Esophagus muscularis mucosa (tissue), 3 donors: ENCODE results near the gene ALG2.

Source experiments
- POLR2A ChIP-seq: fragments of 450-650 bp; IDR thresholded peaks from one replicate; pipeline ENCODE4 v1.6.1; 2017; ENCODE audit warnings: antibody characterized with exemption, moderate library complexity, mild to moderate bottlenecking, low read depth
- TF ChIP-seq, protein P1 (sequence below), 3 experiments: fragments of 200-600 bp in 2 of 3; fragments of 450-650 bp in 1 of 3; sonication (generic) in 2 of 3; IDR thresholded peaks; one replicate each; pipeline ENCODE4 v1.5.1; 2017 to 2019; ENCODE audit warnings: antibody characterized with exemption in 3 of 3, mild to moderate bottlenecking in 2 of 3, moderate library complexity in 1 of 3

DNA sequence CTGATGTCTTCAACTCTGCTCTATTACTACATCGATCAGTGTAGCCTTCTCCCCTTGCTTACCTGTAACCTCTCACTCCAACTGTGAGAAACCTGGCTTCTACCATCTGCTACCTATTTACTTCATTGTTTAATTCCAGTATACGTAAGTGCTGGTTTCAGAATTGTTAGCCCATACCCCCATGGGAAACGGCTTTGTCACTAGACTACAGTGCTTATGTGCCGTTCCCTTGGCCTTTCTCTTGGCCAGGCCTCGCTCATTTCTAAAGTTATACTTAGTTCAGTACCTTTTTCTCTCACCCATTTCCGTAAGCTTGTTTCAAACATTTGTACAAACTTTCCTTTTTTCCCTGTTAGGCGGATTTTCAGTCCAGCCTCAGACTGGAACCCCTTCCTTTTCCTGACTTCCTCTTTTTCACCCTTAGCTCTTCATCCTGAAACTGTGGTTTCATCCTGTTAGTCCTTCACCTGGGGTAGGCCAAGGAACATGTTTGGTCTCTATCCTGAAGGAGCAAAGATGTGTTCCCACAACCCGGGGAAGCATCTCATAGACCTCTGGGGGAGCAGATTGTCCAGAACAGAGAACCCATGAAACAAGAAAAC, 21.7 kb downstream of the ALG2 start:
- TF ChIP-seq, protein P1, sequence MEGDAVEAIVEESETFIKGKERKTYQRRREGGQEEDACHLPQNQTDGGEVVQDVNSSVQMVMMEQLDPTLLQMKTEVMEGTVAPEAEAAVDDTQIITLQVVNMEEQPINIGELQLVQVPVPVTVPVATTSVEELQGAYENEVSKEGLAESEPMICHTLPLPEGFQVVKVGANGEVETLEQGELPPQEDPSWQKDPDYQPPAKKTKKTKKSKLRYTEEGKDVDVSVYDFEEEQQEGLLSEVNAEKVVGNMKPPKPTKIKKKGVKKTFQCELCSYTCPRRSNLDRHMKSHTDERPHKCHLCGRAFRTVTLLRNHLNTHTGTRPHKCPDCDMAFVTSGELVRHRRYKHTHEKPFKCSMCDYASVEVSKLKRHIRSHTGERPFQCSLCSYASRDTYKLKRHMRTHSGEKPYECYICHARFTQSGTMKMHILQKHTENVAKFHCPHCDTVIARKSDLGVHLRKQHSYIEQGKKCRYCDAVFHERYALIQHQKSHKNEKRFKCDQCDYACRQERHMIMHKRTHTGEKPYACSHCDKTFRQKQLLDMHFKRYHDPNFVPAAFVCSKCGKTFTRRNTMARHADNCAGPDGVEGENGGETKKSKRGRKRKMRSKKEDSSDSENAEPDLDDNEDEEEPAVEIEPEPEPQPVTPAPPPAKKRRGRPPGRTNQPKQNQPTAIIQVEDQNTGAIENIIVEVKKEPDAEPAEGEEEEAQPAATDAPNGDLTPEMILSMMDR (IDR thresholded peaks at IDR 0.05): no peak
- TF ChIP-seq POLR2A: no peak
